ENCODE results near the gene IFNG. TPM values are rescaled to one million over a fixed set of nuclear protein-coding genes. Genes with fewer than 3 reads are reported as not detected.

The IFNG gene
- total and polyA plus RNA-seq, 10 of the 15 experiments (the other 5 are each of a cell fraction or from before 2014, with no cell fraction given), result 0.10 to 1.4 (median 0.25) TPM; not detected in 2

DNA sequence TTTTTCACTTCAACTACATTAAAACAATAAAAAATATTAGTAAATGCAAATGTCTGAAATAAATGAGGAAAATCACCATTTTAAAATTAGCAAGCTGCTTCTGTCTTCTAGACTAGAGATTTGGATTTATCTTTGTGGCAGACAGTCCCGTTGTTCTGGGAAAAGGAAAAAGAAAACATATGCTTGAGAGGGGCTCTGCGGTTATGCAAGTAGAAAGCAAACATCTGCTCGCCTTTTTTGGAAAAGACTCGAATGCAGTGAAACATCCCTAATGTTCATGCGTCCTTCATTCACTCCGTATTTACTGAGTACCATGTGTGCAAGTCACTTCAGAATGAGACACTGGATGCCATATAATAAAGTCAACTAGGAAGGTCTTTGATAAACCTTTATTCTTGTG is 44.9 kb downstream of the IFNG start:
- Histone ChIP-seq H3K27ac (ENCODE audit: control insufficient read depth, insufficient read depth) (no peak overlapping the region), H3K9me3 (replicated peaks; ENCODE audit: control insufficient read depth, insufficient read depth, low read length) (no peaks in the 10 kb centered on the region), H2AFZ (ENCODE audit: control insufficient read depth, low read depth, low read length) (no peak overlapping the region), H3K27me3 (replicated peaks in 1 of 2; ENCODE audit: control insufficient read depth in 2 of 2, insufficient read depth in 2 of 2, low read length in 1 of 2) (no peaks in the 10 kb centered on the region), H3K79me2 (ENCODE audit: control insufficient read depth, insufficient read depth, low read length) (no peaks in the 10 kb centered on the region), H3K36me3 (ENCODE audit: control insufficient read depth in 2 of 2, insufficient read depth in 2 of 2, low read length in 1 of 2) (no peaks in the 10 kb centered on the region), H3K9ac (ENCODE audit: control insufficient read depth, insufficient read depth, low read length) (no peak overlapping the region), H3K4me2 (ENCODE audit: control insufficient read depth, insufficient read depth) (no peak overlapping the region), H3K4me1 (ENCODE audit: control insufficient read depth, insufficient read depth, low read length) (peaks cover 6% of the 10 kb centered on the region), H4K20me1 (ENCODE audit: control insufficient read depth, insufficient read depth) (no peaks in the 10 kb centered on the region), H3K4me3 (no peak overlapping the region)
- ATAC-seq, result no peak
- intact Hi-C loops (cut with micrococcal nuclease; ENCODE audit: unreplicated experiment) (loop anchor here (5.0 kb wide), 1 partner anchor 203 kb away; no protein-coding TSS in a partner anchor), in situ Hi-C loops (cut with MboI) (no loop called here)
- CTCF ChIA-PET, result interaction anchor here (0.6 to 6.9 kb wide), 17 partner anchors 8 to 202 kb away, joined by 3 to 93 read pairs (median 4); partner anchors contain the start of gene IFNG
- RAD21 ChIA-PET (ENCODE audit: unreplicated experiment), result interaction anchor here (0.9 to 3.2 kb wide), 5 partner anchors 30 to 113 kb away, joined by 3 to 25 read pairs (median 3); partner anchors contain the start of gene IFNG
- POLR2A ChIA-PET, result no interaction called here
- SMC1A ChIA-PET (ENCODE audit: uncharacterized antibody, unreplicated experiment), result interaction anchor here (1.0 to 4.1 kb wide), 8 partner anchors 11 to 77 kb away, joined by 3 to 40 read pairs (median 4); partner anchors contain the start of gene IFNG
- no peak for FAIRE-seq
- DNase-seq (ENCODE audit: low read depth, low spot score), result no peak
- 84% methylated on average over 6 of the region's 6 CpGs for WGBS (ENCODE audit: insufficient coverage, insufficient replicate concordance, low lambda C conversion rate, missing lambda C conversion rate)
- BruUV-seq (replicated peaks), result no TSS peak
- TF ChIP-seq PAX5 (IDR thresholded peaks at IDR 0.05; ENCODE audit: borderline replicate concordance, low read depth, low read length), result no peak
- TF ChIP-seq ZZZ3 (IDR thresholded peaks at IDR 0.05; ENCODE audit: control insufficient read depth, insufficient read length, low read depth), result no peak
- no peak for TF ChIP-seq KDM1A (IDR thresholded peaks at IDR 0.05; ENCODE audit: borderline replicate concordance)
- no peak for TF ChIP-seq ZBED1 (IDR thresholded peaks at IDR 0.05; ENCODE audit: borderline replicate concordance)
- no peak for TF ChIP-seq RUNX3 (IDR thresholded peaks at IDR 0.05; ENCODE audit: low read length)
- TF ChIP-seq, protein P1, sequence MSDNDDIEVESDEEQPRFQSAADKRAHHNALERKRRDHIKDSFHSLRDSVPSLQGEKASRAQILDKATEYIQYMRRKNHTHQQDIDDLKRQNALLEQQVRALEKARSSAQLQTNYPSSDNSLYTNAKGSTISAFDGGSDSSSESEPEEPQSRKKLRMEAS (IDR thresholded peaks at IDR 0.05; ENCODE audit: low read depth, low read length), result no peak
- TF ChIP-seq ATF7 (IDR thresholded peaks at IDR 0.05; ENCODE audit: low read depth), result no peak
- TF ChIP-seq EP300 (IDR thresholded peaks at IDR 0.05; ENCODE audit: borderline replicate concordance in 1 of 2, control insufficient read depth in 1 of 2, low read depth in 2 of 2, low read length in 2 of 2), result no peak
- TF ChIP-seq GABPA (IDR thresholded peaks at IDR 0.05; ENCODE audit: low read depth), result no peak
- TF ChIP-seq ZNF384 (IDR thresholded peaks at IDR 0.05; ENCODE audit: borderline replicate concordance, low read depth, low read length), result no peak
- TF ChIP-seq LARP7 (IDR thresholded peaks at IDR 0.05), result no peak
- TF ChIP-seq ETV6 (conservative IDR thresholded peaks at IDR 0.05 in 1 of 2, IDR thresholded peaks at IDR 0.05 in 1 of 2; ENCODE audit: borderline replicate concordance in 1 of 2, low read depth in 1 of 2), result no peak
- no peak for TF ChIP-seq NBN (IDR thresholded peaks at IDR 0.05)
- TF ChIP-seq, protein P2, sequence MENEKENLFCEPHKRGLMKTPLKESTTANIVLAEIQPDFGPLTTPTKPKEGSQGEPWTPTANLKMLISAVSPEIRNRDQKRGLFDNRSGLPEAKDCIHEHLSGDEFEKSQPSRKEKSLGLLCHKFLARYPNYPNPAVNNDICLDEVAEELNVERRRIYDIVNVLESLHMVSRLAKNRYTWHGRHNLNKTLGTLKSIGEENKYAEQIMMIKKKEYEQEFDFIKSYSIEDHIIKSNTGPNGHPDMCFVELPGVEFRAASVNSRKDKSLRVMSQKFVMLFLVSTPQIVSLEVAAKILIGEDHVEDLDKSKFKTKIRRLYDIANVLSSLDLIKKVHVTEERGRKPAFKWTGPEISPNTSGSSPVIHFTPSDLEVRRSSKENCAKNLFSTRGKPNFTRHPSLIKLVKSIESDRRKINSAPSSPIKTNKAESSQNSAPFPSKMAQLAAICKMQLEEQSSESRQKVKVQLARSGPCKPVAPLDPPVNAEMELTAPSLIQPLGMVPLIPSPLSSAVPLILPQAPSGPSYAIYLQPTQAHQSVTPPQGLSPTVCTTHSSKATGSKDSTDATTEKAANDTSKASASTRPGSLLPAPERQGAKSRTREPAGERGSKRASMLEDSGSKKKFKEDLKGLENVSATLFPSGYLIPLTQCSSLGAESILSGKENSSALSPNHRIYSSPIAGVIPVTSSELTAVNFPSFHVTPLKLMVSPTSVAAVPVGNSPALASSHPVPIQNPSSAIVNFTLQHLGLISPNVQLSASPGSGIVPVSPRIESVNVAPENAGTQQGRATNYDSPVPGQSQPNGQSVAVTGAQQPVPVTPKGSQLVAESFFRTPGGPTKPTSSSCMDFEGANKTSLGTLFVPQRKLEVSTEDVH (IDR thresholded peaks at IDR 0.05; ENCODE audit: low read depth, partially characterized antibody), result no peak
- TF ChIP-seq, protein P3, sequence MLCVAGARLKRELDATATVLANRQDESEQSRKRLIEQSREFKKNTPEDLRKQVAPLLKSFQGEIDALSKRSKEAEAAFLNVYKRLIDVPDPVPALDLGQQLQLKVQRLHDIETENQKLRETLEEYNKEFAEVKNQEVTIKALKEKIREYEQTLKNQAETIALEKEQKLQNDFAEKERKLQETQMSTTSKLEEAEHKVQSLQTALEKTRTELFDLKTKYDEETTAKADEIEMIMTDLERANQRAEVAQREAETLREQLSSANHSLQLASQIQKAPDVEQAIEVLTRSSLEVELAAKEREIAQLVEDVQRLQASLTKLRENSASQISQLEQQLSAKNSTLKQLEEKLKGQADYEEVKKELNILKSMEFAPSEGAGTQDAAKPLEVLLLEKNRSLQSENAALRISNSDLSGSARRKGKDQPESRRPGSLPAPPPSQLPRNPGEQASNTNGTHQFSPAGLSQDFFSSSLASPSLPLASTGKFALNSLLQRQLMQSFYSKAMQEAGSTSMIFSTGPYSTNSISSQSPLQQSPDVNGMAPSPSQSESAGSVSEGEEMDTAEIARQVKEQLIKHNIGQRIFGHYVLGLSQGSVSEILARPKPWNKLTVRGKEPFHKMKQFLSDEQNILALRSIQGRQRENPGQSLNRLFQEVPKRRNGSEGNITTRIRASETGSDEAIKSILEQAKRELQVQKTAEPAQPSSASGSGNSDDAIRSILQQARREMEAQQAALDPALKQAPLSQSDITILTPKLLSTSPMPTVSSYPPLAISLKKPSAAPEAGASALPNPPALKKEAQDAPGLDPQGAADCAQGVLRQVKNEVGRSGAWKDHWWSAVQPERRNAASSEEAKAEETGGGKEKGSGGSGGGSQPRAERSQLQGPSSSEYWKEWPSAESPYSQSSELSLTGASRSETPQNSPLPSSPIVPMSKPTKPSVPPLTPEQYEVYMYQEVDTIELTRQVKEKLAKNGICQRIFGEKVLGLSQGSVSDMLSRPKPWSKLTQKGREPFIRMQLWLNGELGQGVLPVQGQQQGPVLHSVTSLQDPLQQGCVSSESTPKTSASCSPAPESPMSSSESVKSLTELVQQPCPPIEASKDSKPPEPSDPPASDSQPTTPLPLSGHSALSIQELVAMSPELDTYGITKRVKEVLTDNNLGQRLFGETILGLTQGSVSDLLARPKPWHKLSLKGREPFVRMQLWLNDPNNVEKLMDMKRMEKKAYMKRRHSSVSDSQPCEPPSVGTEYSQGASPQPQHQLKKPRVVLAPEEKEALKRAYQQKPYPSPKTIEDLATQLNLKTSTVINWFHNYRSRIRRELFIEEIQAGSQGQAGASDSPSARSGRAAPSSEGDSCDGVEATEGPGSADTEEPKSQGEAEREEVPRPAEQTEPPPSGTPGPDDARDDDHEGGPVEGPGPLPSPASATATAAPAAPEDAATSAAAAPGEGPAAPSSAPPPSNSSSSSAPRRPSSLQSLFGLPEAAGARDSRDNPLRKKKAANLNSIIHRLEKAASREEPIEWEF (IDR thresholded peaks at IDR 0.05; ENCODE audit: insufficient replicate concordance, low read depth, low read length), result no peak
- TF ChIP-seq MXI1 (IDR thresholded peaks at IDR 0.05; ENCODE audit: low read depth, low read length), result no peak
- TF ChIP-seq CREB1 (IDR thresholded peaks at IDR 0.05; ENCODE audit: low read depth), result no peak
- no peak for TF ChIP-seq RFX5 (IDR thresholded peaks at IDR 0.05; ENCODE audit: low read depth, low read length)
